ENCODE results near the gene CLDN22. TPM values are rescaled to one million over a fixed set of nuclear protein-coding genes. Genes with fewer than 3 reads are reported as not detected.

The CLDN22 gene
- total RNA-seq, 1 experiment from 2014 or later, result not detected

GRCh38 chr4:183333202-183333601 is 13.1 kb upstream of the CLDN22 start:
- DNase-seq (ENCODE audit: unreplicated experiment), result no peak
- Mint-ChIP-seq H3K27ac (ENCODE audit: low read depth, unreplicated experiment) (no peak overlapping the region), H3K36me3 (ENCODE audit: insufficient read depth, unreplicated experiment) (peaks cover 5% of the 10 kb centered on the region), H3K4me1 (ENCODE audit: insufficient read depth, unreplicated experiment) (peaks cover 15% of the 10 kb centered on the region), H3K27me3 (ENCODE audit: insufficient read depth, unreplicated experiment) (no peaks in the 10 kb centered on the region), H3K9me3 (ENCODE audit: unreplicated experiment) (no peaks in the 10 kb centered on the region), H3K4me3 (ENCODE audit: unreplicated experiment) (no peak overlapping the region)
- ChIA-PET POLR2A (no interaction called here), CTCF (no interaction called here)
- BruUV-seq (replicated peaks), result no TSS peak
- intact Hi-C loops (cut with micrococcal nuclease), result no loop called here
- TF ChIP-seq, protein P1, sequence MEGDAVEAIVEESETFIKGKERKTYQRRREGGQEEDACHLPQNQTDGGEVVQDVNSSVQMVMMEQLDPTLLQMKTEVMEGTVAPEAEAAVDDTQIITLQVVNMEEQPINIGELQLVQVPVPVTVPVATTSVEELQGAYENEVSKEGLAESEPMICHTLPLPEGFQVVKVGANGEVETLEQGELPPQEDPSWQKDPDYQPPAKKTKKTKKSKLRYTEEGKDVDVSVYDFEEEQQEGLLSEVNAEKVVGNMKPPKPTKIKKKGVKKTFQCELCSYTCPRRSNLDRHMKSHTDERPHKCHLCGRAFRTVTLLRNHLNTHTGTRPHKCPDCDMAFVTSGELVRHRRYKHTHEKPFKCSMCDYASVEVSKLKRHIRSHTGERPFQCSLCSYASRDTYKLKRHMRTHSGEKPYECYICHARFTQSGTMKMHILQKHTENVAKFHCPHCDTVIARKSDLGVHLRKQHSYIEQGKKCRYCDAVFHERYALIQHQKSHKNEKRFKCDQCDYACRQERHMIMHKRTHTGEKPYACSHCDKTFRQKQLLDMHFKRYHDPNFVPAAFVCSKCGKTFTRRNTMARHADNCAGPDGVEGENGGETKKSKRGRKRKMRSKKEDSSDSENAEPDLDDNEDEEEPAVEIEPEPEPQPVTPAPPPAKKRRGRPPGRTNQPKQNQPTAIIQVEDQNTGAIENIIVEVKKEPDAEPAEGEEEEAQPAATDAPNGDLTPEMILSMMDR (IDR thresholded peaks at IDR 0.05; ENCODE audit: unreplicated experiment), result no peak

DNA sequence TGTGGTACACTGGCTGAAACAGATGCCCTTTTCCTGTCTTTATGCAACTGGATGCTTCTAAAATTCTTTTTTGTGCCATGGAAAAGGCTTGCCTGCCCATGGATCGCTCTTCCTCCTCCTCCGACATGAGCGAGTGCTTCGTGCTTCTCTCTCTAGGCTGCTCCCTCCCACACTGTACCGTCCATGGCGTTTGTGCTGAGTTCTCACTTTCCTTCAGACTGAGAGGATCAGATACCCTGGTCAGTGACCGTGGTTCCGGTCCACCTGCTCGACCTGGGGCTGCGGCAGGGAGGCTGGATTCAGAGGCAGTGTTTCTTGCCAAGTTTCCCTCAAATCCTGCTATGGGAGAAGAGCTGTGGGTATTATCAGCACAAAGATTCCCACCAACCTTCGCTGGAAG is 12.4 kb upstream of the CLDN22 start:
- ChIA-PET CTCF (no interaction called here), POLR2A (no interaction called here)
- no TSS peak for BruUV-seq (replicated peaks)
- Mint-ChIP-seq H3K27ac (ENCODE audit: low read depth, unreplicated experiment) (no peak overlapping the region), H3K27me3 (ENCODE audit: insufficient read depth, unreplicated experiment) (no peaks in the 10 kb centered on the region), H3K36me3 (ENCODE audit: insufficient read depth, unreplicated experiment) (peaks cover 5% of the 10 kb centered on the region), H3K9me3 (ENCODE audit: unreplicated experiment) (no peaks in the 10 kb centered on the region), H3K4me1 (ENCODE audit: insufficient read depth, unreplicated experiment) (peaks cover 15% of the 10 kb centered on the region), H3K4me3 (ENCODE audit: unreplicated experiment) (no peak overlapping the region)
- TF ChIP-seq, protein P1 (IDR thresholded peaks at IDR 0.05; ENCODE audit: unreplicated experiment), result no peak
- DNase-seq (ENCODE audit: unreplicated experiment), result no peak
- intact Hi-C loops (cut with micrococcal nuclease), result no loop called here

GRCh38 chr4:183330841-183331240 is 10.8 kb upstream of the CLDN22 start:
- CTCF ChIA-PET, result no interaction called here

DNA sequence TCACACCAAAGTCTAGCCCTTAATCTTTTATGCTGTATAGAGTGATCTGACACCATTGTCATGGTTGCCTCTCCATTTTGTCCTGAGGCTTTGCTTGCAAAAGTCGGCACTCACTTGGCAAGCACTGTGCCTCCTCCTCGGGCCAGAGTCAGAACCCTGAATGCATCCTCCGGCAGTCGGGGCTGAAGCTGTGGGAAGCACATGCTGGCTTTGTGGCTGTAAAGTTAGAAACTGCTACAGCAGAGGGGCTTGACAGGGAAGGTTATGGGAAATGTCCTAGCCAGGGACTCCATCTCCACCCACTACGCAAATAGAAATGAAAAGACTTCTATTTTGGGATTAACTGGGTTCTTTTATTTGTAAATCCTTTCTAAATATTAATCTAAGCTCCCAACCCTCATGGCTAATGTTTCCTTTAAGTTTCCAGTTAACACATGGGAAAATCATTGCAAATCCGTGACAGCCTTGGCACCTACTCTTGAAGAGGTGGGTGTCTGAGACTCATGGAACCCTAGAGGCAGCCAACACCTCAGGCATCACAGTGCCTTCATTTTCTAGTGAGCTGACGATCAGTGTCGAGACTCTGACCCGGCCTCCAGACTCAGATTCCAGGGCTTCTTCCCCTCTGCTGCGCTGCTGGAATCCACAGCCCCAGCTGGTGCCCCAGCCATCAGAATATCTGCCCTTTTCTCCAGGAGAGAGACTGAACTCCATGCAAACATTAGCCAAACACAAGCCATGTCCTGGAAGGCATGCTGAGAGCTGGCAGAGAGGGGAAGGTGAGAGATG is 10.1 kb upstream of the CLDN22 start:
- peaks cover 6% of the 10 kb centered on the region for H3K9me3 Mint-ChIP-seq (ENCODE audit: unreplicated experiment)
- CTCF ChIA-PET, result interaction anchor here (0.5 to 0.6 kb wide), 2 partner anchors 14 to 32 kb away, joined by 3 read pairs; no protein-coding TSS in a partner anchor

More at GRCh38 chr4:183330841-183331240, 10.8 kb upstream of the CLDN22 start:
- intact Hi-C loops (cut with micrococcal nuclease), result no loop called here
- Mint-ChIP-seq H3K9me3 (ENCODE audit: unreplicated experiment) (peaks cover 6% of the 10 kb centered on the region), H3K4me3 (ENCODE audit: unreplicated experiment) (no peak overlapping the region), H3K4me1 (ENCODE audit: insufficient read depth, unreplicated experiment) (peaks cover 15% of the 10 kb centered on the region), H3K36me3 (ENCODE audit: insufficient read depth, unreplicated experiment) (peaks cover 5% of the 10 kb centered on the region), H3K27ac (ENCODE audit: low read depth, unreplicated experiment) (no peak overlapping the region), H3K27me3 (ENCODE audit: insufficient read depth, unreplicated experiment) (no peaks in the 10 kb centered on the region)
- BruUV-seq (replicated peaks), result no TSS peak
- peak; percentile 46 for DNase-seq (ENCODE audit: unreplicated experiment)
- POLR2A ChIA-PET, result interaction anchor here (0.6 kb wide), 1 partner anchor 584 kb away, joined by 3 read pairs; no protein-coding TSS in a partner anchor
- TF ChIP-seq, protein P1 (IDR thresholded peaks at IDR 0.05; ENCODE audit: unreplicated experiment), result no peak

More for the DNA sequence above, 10.1 kb upstream of the CLDN22 start:
- H3K4me3 Mint-ChIP-seq (ENCODE audit: unreplicated experiment), result no peak overlapping the region
- H3K36me3 Mint-ChIP-seq (ENCODE audit: insufficient read depth, unreplicated experiment), result peaks cover 5% of the 10 kb centered on the region
- no TSS peak for BruUV-seq (replicated peaks)
- peaks cover 9% of the 10 kb centered on the region for H3K4me1 Mint-ChIP-seq (ENCODE audit: insufficient read depth, unreplicated experiment)
- H3K27me3 Mint-ChIP-seq (ENCODE audit: insufficient read depth, unreplicated experiment), result no peaks in the 10 kb centered on the region
- H3K27ac Mint-ChIP-seq (ENCODE audit: low read depth, unreplicated experiment), result no peak overlapping the region
- TF ChIP-seq, protein P1 (IDR thresholded peaks at IDR 0.05; ENCODE audit: unreplicated experiment), result no peak
- POLR2A ChIA-PET, result interaction anchor here (0.6 kb wide), 1 partner anchor 23 kb away, joined by 3 read pairs; no protein-coding TSS in a partner anchor
- intact Hi-C loops (cut with micrococcal nuclease), result no loop called here
- DNase-seq (ENCODE audit: unreplicated experiment), result no peak
